Activated naive CD4-positive, alpha-beta T cell treated with anti-CD3 and anti-CD28 coated beads, Interleukin-2, amount 50 U/mL, for 16 hours (primary cell): ENCODE results near the gene PCDHGA1.
"Not testable (repeated sequence)": the region's sequence is repeated elsewhere in the genome, so short reads cannot be mapped to it uniquely, and the experiment has no call there.

ENCODE experiments used
- DNase-seq: peaks from one replicate; pipeline ENCODE4 v3.0.0-alpha.2; 2020

Gene PCDHGA1

GRCh38 chr5:141412854-141413539 lies 82.7 kb downstream of the PCDHGA1 start, which contains the start of gene PCDHGA10:
TSS of gene PCDHGA10 (plus strand) at chr5:141412987. CDS start at chr5:141413176, 189 bp downstream.
- DNase-seq, result peak; percentile 62

- DNase-seq, result no peak
These were observed 83.3 kb downstream of the PCDHGA1 start for GRCh38 chr5:141413540-141414069.

GRCh38 chr5:141414548-141415274 lies 84.4 kb downstream of the PCDHGA1 start:
- DNase-seq, result not testable (repeated sequence)

- DNase-seq, result not testable (repeated sequence)
These were observed 84.9 kb downstream of the PCDHGA1 start for GRCh38 chr5:141415275-141415618.

GRCh38 chr5:141417494-141418172 lies 87.3 kb downstream of the PCDHGA1 start, which contains the start of gene PCDHGB7:
TSS of gene PCDHGB7 (plus strand) at chr5:141417677. CDS start at chr5:141417860, 183 bp downstream.
- DNase-seq, result peak; percentile 43

GRCh38 chr5:141419074-141419880 lies 89.0 kb downstream of the PCDHGA1 start:
- no peak for DNase-seq

- no peak for DNase-seq
These were observed 90.7 kb downstream of the PCDHGA1 start, which contains the start of gene PCDHGA11 for GRCh38 chr5:141420855-141421488. TSS of gene PCDHGA11 (plus strand) at chr5:141421051. CDS start at chr5:141421228, 177 bp downstream.

- no peak for DNase-seq
These were observed 91.2 kb downstream of the PCDHGA1 start for GRCh38 chr5:141421489-141421855.

GRCh38 chr5:141422742-141423291 lies 92.5 kb downstream of the PCDHGA1 start:
- DNase-seq, result no peak

GRCh38 chr5:141427783-141428426 lies 97.6 kb downstream of the PCDHGA1 start:
- DNase-seq, result no peak

- DNase-seq, result no peak
These were observed 100.2 kb downstream of the PCDHGA1 start, which contains the start of gene PCDHGA12 for GRCh38 chr5:141430332-141431113. TSS of gene PCDHGA12 (plus strand) at chr5:141430507. CDS start at chr5:141430760, 253 bp downstream.

GRCh38 chr5:141431286-141431685 lies 101.0 kb downstream of the PCDHGA1 start:
- no peak for DNase-seq

- DNase-seq, result not testable (repeated sequence)
These were observed 102.0 kb downstream of the PCDHGA1 start for GRCh38 chr5:141432308-141432707.

- not testable (repeated sequence) for DNase-seq
These were observed 102.4 kb downstream of the PCDHGA1 start for GRCh38 chr5:141432726-141433125.

GRCh38 chr5:141434006-141434405 lies 103.7 kb downstream of the PCDHGA1 start:
- no peak for DNase-seq

- DNase-seq, result no peak
These were observed 106.9 kb downstream of the PCDHGA1 start for GRCh38 chr5:141437221-141437620.

GRCh38 chr5:141439411-141440141 lies 109.3 kb downstream of the PCDHGA1 start:
- DNase-seq, result no peak

GRCh38 chr5:141440341-141440740 lies 110.0 kb downstream of the PCDHGA1 start:
- DNase-seq, result no peak

- DNase-seq, result no peak
These were observed 111.4 kb downstream of the PCDHGA1 start for GRCh38 chr5:141441571-141442170.
